IMR-90 (cell line): ENCODE data around the gene MTHFD2L. TPM values are rescaled to one million over a fixed set of nuclear protein-coding genes. Genes with fewer than 3 reads are reported as not detected.

ENCODE experiments used
- ATAC-seq: fragments of 200-7000 bp; cut with Tn5 transposase; 2 replicates; pipeline ENCODE4 v1.9.1; 2020; ENCODE audit warnings: low read depth, mild to moderate bottlenecking, moderate library complexity
- BruUV-seq: library from RNA; stranded (reverse); fragments of 400-500 nt; replicated peaks from 2 replicates; lab custom pipeline; 2021; lab: Mats Ljungman, UMichigan
- CTCF ChIA-PET: fragments of 300-600 bp; formaldehyde crosslinking; extraction: SDS; loops from one replicate; lab custom pipeline; 2021; ENCODE audit warnings: antibody characterized with exemption; lab: Yijun Ruan, JAX
- POLR2A ChIA-PET: fragments of 300-600 bp; sonication (Branson Sonifier 250); formaldehyde crosslinking; loops from one replicate; lab custom pipeline; 2022; ENCODE audit warnings: antibody characterized with exemption; ENCODE audit not compliant: unreplicated experiment; lab: Charles Lee
- DNase-seq: peaks from one replicate; pipeline ENCODE4 v3.0.0; 2013
- H2AFZ ChIP-seq: replicated peaks from 2 replicates; pipeline ENCODE3; 2013; ENCODE audit warnings: low read length, mild to moderate bottlenecking; ENCODE audit not compliant: poor library complexity
- H2AK5ac ChIP-seq: 2 replicates; pipeline ENCODE4 v1.6.1; 2013; ENCODE audit warnings: low read depth, low read length, inconsistent platforms
- H2AK9ac ChIP-seq: replicated peaks from 2 replicates; pipeline ENCODE3; 2013; ENCODE audit warnings: mild to moderate bottlenecking, low read depth, low read length, moderate library complexity; ENCODE audit not compliant: poor library complexity
- H2BK120ac ChIP-seq: 2 replicates; pipeline ENCODE4 v1.6.1; 2013; ENCODE audit warnings: low read depth, low read length, inconsistent platforms
- H2BK15ac ChIP-seq: 3 replicates; pipeline ENCODE4 v1.6.1; 2013; ENCODE audit warnings: low read depth, low read length, inconsistent platforms
- H2BK20ac ChIP-seq: 2 replicates; pipeline ENCODE4 v1.6.1; 2013; ENCODE audit warnings: low read depth, mild to moderate bottlenecking, inconsistent platforms, low read length, moderate library complexity
- H2BK5ac ChIP-seq: 2 replicates; pipeline ENCODE4 v1.6.1; 2013; ENCODE audit warnings: mild to moderate bottlenecking, low read depth, low read length, inconsistent platforms; ENCODE audit not compliant: poor library complexity, severe bottlenecking
- H3K14ac ChIP-seq: replicated peaks from 2 replicates; pipeline ENCODE4 v1.6.1; 2013; ENCODE audit warnings: low read depth, low read length, inconsistent platforms
- H3K18ac ChIP-seq: 2 replicates; pipeline ENCODE4 v1.6.1; 2013; ENCODE audit warnings: low read depth, low read length, control low read depth
- H3K23ac ChIP-seq: 2 replicates; pipeline ENCODE4 v1.6.1; 2013; ENCODE audit warnings: low read depth, low read length, inconsistent platforms
- H3K27ac ChIP-seq: 2 replicates; pipeline ENCODE4 v1.5.1; 2013; ENCODE audit warnings: mild to moderate bottlenecking, control low read depth, low read length; ENCODE audit not compliant: insufficient read depth
- H3K27me3 ChIP-seq: 2 replicates; pipeline ENCODE4 v1.6.1; 2013; ENCODE audit warnings: low read length; ENCODE audit not compliant: control insufficient read depth, insufficient read depth
- H3K36me3 ChIP-seq: 2 replicates; pipeline ENCODE4 v1.6.1; 2013; ENCODE audit warnings: low read length, mixed read lengths; ENCODE audit not compliant: control insufficient read depth, insufficient read depth
- H3K4ac ChIP-seq: 2 replicates; pipeline ENCODE4 v1.6.1; 2013; ENCODE audit warnings: low read depth, low read length, inconsistent platforms
- H3K4me1 ChIP-seq: 2 replicates; pipeline ENCODE4 v1.6.1; 2013; ENCODE audit warnings: low read length, mixed read lengths; ENCODE audit not compliant: control insufficient read depth, insufficient read depth
- H3K4me2 ChIP-seq: 2 replicates; pipeline ENCODE4 v1.6.1; 2013; ENCODE audit warnings: low read depth, mild to moderate bottlenecking, control low read depth, low read length, moderate library complexity
- H3K4me3 ChIP-seq: 2 replicates; pipeline ENCODE4 v1.5.1; 2013; ENCODE audit warnings: low read depth, mild to moderate bottlenecking, control low read depth, low read length, moderate library complexity; ENCODE audit not compliant: insufficient read depth
- H3K56ac ChIP-seq: 2 replicates; pipeline ENCODE4 v1.6.1; 2013; ENCODE audit warnings: low read length, inconsistent platforms; ENCODE audit not compliant: insufficient read depth; ENCODE audit errors: extremely low read depth
- H3K79me1 ChIP-seq, 2 experiments: 2 replicates each; pipeline ENCODE4 v1.6.1; 2013; ENCODE audit warnings: low read length in 2 of 2, inconsistent platforms in 1 of 2, low read depth in 1 of 2
- H3K9ac ChIP-seq: 2 replicates; pipeline ENCODE4 v1.6.1; 2013; ENCODE audit warnings: low read depth, low read length, control low read depth
- H3K9me1 ChIP-seq: 2 replicates; pipeline ENCODE4 v1.6.1; 2013; ENCODE audit warnings: low read length, inconsistent platforms; ENCODE audit not compliant: insufficient read depth
- H3K9me3 ChIP-seq: 2 replicates; pipeline ENCODE4 v1.6.1; 2013; ENCODE audit warnings: low read length; ENCODE audit not compliant: control insufficient read depth, insufficient read depth
- H4K20me1 ChIP-seq: 2 replicates; pipeline ENCODE4 v1.6.1; 2013; ENCODE audit warnings: low read length, inconsistent platforms; ENCODE audit not compliant: insufficient read depth
- H4K5ac ChIP-seq: 2 replicates; pipeline ENCODE4 v1.6.1; 2013; ENCODE audit warnings: mild to moderate bottlenecking, low read depth, low read length, control low read depth
- H4K8ac ChIP-seq, 2 experiments: 2 replicates each; pipeline ENCODE4 v1.6.1; 2013; ENCODE audit warnings: low read depth in 2 of 2, low read length in 2 of 2, control low read depth in 1 of 2, inconsistent platforms in 1 of 2
- H4K91ac ChIP-seq: 2 replicates; pipeline ENCODE4 v1.6.1; 2013; ENCODE audit warnings: low read depth, low read length, inconsistent platforms; ENCODE audit not compliant: insufficient read depth
- BHLHE40 ChIP-seq: fragments of 150-350 bp; IDR thresholded peaks from 2 replicates; pipeline ENCODE4 v1.6.1; 2016; ENCODE audit warnings: mild to moderate bottlenecking, low read depth, low read length
- CEBPB ChIP-seq: IDR thresholded peaks from 2 replicates; pipeline ENCODE4 v1.6.1; 2012; ENCODE audit warnings: low read depth, low read length, improper control_type of control experiment
- MAFK ChIP-seq: IDR thresholded peaks from 2 replicates; pipeline ENCODE4 v1.6.1; 2012; ENCODE audit warnings: low read depth, low read length, improper control_type of control experiment
- MAZ ChIP-seq: IDR thresholded peaks from 2 replicates; pipeline ENCODE4 v1.6.1; 2012; ENCODE audit warnings: low read depth, mild to moderate bottlenecking, low read length, improper control_type of control experiment, moderate library complexity, borderline replicate concordance
- NFE2L2 ChIP-seq: fragments of 150-350 bp; IDR thresholded peaks from 2 replicates; pipeline ENCODE4 v1.6.1; 2016; ENCODE audit warnings: low read depth, mild to moderate bottlenecking, low read length
- RAD21 ChIP-seq: IDR thresholded peaks from 2 replicates; pipeline ENCODE4 v1.6.1; 2012; ENCODE audit warnings: low read length, improper control_type of control experiment
- WGBS, 2 experiments: methylation state at CpG; one replicate each; pipeline versions ENCODE4 v1.1.5 to v1.1.7; 2013; ENCODE audit warnings: missing lambda C conversion rate in 2 of 2; ENCODE audit not compliant: insufficient read length in 1 of 2; ENCODE audit errors: extremely low coverage in 2 of 2; 5-methylcytosine and 5-hydroxymethylcytosine counted together
- dilution Hi-C: fragments of 300-500 bp; cut with HindIII; formaldehyde crosslinking; loops from one replicate; pipeline ENCODE4 v1.14.3; 2018; ENCODE audit warnings: low sequenced_read_pairs; ENCODE audit not compliant: unreplicated experiment
- in situ Hi-C: fragments of 300-500 bp; cut with MboI; formaldehyde crosslinking; loops from 3 replicates; pipeline ENCODE4 v1.14.3; 2019; ENCODE audit warnings: low sequenced_read_pairs, inconsistent platforms, mixed read lengths
- intact Hi-C: fragments of 100-400 bp; cut with micrococcal nuclease; formaldehyde crosslinking; loops from 2 replicates; pipeline ENCODE4 v1.10.0; 2022
- polyA plus RNA-seq, 3 experiments: library from polyadenylated mRNA; depleted of rRNA; stranded (reverse); fragments of >200 nt; gene quantifications; 2 replicates each; pipeline ENCODE4 v1.2.3, GENCODE V29; 2012; ENCODE audit warnings: low replicate concordance in 1 of 3
- total RNA-seq: library from RNA; depleted of rRNA; stranded (reverse); fragments of >200 nt; gene quantifications from 2 replicates; pipeline ENCODE4 v1.2.3, GENCODE V29; 2012

The MTHFD2L gene
- total and polyA plus RNA-seq, 2 of the 4 experiments (the other 2 are of a cell fraction) = 2.8 to 4.3 TPM

- Histone ChIP-seq H2BK15ac (no peak overlapping the region), H3K79me1 (no peaks in the 10 kb centered on the region), H2BK20ac (peak overlapping the region; percentile 21; the same call in 1 of the 2 replicates), H3K4ac (0 out of 2 replicates have a peak overlapping the region, but pooled peaks have one; percentile 8), H3K9ac (no peak overlapping the region), H2AK9ac (no peak overlapping the region), H3K9me1 (no peaks in the 10 kb centered on the region; the same call in 1 of the 2 replicates), H4K20me1 (no peaks in the 10 kb centered on the region), H3K4me2 (no peak overlapping the region), H3K23ac (no peak overlapping the region), H3K36me3 (no peaks in the 10 kb centered on the region), H4K5ac (no peak overlapping the region), H2AFZ (no peak overlapping the region), H4K8ac (no peak overlapping the region), H2AK5ac (no peak overlapping the region), H3K56ac (no peak overlapping the region), H2BK5ac (no peak overlapping the region), H4K91ac (no peak overlapping the region), H3K4me3 (no peak overlapping the region), H3K27ac (no peak overlapping the region), H3K4me1 (peaks cover 4% of the 10 kb centered on the region; the same call in 1 of the 2 replicates), H3K14ac (peak overlapping the region; percentile 26; the same call in 1 of the 2 replicates), H2BK120ac (no peak overlapping the region), H3K27me3 (no peaks in the 10 kb centered on the region), H3K18ac (no peak overlapping the region), H3K9me3 (no peaks in the 10 kb centered on the region)
- intact Hi-C loops = no loop called here
- ATAC-seq (peak; percentile 66), DNase-seq (peak; percentile 56)
- ChIA-PET CTCF (interaction anchor here (0.5 to 2.1 kb wide), 5 partner anchors 12 to 1280 kb away, joined by 3 to 6 read pairs (median 4); no protein-coding TSS in a partner anchor), POLR2A (no interaction called here)
- BruUV-seq = no TSS peak
- TF ChIP-seq NFE2L2 (no peak), CEBPB (peak; percentile 86), MAFK (peak; percentile 9; the same call in 1 of the 2 replicates), RAD21 (no peak), BHLHE40 (no peak), MAZ (no peak)
- WGBS, 2 experiments = 30% methylated on average over 2 of the region's 7 CpGs; no CpG with 5 or more reads in 1 of the 2 experiments
- dilution Hi-C loops = no loop called here
- in situ Hi-C loops = no loop called here
These were observed 73.1 kb downstream of the MTHFD2L start for GRCh38 chr4:74230902-74231499.
